Cortex of kidney (tissue), 1 donor: ENCODE measurements around the gene INPP4A.

ENCODE experiments used
- DNase-seq: peaks from one replicate; lab custom pipeline; 2025; lab: John Stamatoyannopoulos, UW

The INPP4A gene

DNA sequence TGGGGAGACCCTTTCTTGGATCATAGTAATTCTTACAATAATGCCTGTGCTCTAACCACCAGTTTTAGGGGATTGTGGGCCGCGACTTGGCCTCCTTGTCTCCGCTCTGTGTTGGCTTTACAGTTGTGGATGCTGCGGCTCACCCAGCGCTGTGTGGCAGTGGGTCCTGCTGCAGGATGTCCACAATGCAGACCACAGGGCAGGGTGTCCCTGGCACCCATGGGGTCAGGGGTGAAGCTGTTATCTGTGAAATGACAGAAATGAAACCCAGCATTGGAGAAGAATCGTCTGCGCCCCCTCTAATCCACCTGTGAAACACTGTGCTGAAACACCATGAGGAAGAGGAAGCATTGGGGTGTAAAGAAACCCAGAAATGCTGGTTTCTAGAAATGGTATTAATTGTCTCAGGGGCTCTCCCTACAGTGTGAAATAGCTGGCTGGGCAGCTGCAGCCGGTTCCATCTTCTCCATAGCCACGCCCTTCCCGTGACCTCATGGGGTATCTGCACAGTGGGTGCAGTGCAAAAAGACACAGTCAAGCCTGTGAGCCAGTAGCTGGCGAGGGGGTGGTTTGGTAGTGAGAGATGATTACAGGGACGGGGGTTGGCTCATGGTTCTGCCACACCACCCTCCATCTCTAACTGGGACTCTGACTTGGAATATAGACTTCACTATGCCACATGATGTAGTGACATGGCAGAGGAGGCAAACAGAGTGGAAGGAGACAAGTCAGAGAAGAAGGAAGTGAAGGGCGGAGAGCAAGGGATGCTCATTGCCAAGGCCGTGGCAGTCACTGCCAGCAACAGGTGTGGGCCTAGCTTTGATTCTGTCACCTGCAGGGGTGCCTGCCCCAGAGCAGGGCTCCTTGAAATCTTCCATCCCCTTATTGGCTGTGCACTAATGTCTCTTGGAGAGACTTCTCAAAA, 16.2 kb downstream of the INPP4A start:
- DNase-seq: no peak

DNA sequence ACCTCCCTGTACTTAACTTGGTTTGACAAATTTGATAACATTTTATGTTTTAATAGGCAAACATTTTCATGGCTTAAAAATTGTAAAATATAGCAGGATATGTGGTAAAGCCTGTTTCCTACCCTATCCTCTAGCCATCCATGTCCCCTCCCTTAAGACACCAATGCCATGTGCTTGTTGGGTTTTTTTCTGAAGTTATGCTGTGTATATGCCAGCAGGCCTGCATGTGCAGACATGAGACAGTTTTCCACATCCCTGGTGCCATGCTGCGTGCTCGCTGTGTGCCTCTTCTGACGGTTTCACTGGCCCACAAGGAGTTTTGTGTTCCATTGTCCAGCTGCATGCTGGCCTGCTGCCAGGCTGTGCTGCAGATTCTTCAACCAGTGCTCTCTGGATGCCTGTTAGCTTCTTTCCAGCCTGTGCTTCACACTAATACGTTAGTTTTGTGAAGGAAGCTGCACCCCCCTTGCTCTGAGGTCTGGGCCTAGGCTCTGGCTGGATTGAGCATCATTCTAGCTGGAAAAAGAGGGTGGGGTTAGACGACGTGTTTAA, 16.9 kb downstream of the INPP4A start:
- no peak for DNase-seq

DNA sequence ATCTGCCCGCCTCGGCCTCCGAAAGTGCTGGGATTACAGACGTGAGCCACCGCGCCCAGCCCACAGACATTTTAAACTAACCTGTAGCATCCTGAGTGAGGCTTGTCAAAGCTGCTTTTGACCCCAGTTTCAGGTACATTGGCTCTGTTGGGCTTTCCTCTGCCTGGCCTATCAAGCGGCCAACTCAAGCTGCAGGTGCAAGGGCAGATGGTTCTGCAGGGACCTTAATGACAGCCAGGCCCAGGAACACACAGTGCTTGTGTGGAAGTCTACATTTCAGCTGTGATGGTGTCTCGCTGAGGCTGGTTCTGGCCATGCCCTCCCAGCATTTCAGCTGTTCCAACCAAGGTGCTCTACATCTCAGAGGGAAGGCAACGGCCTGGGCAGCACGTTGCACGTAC, 18.4 kb downstream of the INPP4A start:
- no peak for DNase-seq

DNA sequence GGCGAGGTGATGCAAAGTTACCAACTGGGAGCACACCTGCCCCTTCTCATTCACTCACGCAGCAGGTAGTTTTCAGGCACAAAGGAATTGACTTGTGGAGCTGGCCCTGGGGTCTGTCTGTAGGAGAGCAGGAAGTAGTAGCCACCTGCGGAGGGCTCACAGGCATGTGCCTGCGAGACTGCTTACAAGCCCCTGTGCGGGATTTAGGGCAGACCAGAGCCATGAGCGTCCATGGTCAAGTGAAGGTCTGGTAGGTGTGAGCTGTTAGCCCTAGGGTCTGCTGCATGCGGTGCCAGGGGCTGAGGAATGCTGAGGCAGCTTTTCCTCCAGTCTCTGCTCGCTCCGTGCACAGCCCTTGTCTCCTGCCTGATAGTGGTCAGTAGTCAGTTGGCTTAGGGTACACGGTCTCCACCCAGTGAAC, 18.9 kb downstream of the INPP4A start:
- DNase-seq: no peak

DNA sequence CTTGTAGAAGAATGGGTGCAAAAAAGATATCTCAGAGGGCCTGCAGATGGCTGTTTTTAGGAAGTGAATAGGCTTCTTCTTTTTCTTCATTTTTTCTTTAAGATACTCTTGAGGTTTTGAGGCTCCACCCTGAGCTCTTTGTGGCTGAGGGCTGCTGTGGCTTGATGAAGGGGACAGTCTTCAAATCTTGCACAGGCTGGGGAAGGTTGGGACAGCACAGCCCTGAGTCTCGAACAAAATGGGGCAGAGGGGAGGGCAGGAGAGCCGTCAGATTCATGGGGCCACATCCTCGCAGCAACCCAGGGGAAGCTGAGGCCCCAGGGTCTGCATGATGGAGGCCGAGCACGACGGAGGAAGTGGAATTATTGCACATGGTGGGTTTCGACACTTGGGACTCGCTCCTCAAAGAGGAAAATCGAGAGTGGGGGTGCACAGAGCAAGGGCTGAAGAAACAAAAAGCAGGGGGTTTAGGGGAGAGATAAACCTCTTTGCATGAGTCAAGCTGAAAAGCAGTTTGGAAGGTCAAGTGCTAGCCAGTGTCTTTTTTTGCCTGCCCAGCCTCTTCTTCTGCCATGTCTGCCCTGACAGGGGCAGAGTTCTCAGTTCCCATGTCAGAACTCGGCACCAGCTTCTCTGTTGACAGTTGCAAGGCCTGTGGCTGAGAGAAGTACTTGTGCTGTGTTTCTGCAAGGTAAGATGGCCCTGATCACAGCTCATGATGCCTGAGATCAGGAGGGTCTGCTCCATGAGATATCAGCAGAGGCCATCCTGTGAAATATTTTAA, 19.5 kb downstream of the INPP4A start:
- DNase-seq: no peak

DNA sequence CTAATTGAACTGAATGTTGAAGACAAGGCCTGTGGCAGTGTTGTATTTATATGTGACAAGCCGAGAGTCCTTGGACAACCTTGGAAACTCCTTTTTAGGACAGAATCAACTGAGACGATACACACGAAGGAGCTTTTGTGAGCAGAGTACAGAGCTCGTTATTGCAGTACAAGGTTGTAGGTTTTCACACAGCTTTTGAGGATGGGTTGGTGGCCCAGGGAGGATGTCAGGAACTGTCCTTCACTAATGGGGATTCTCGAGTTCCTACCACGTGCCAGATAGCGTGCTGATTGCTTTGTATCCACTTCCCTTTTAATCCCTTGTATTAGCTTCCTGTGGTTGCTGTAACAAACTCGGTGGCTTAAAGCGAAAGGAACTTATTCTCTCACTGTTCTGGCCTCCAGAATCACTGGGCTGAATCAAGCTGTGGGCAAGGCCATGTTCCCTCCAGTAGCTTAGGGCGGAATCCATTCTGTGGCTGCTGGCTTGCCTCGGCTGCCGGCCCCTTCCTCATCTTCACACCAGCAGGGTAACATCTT, 20.2 kb downstream of the INPP4A start:
- no peak for DNase-seq

DNA sequence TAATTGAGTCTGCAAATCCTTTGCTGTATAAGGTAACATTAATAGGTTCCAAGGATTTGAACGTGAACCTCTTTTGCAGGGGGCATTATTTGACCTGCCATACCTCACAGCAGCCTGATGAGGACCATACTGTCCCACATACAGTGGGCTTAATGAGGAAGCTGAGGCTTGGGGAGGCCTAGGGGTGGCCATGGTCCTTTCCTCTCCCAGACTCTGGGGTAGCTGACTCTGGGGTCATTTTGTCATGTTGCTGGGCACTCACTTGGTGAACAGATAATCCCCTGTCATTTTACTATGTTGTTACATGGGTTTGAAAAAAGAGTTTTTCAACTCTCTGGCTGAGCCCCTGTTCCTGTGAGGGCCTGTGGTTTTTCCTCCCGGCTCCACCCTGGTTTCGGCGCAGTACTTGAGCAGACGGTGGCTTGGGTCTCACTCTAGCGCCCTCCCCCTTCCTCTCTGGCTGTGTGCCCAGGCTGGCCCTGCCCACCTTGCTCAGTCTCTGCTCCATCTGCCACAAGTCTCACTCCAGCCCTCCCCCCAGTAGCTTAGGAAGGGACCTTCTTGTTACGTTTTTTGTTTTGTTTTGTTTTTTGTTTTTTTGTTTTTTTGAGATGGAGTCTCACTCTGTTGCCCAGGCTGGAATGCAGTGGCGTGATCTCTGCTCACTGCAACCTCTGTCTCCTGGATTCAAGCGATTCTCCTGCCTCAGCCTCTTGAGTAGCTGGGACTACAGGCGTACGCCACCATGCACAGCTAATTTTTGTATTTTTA, 21.0 kb downstream of the INPP4A start:
- DNase-seq: no peak

DNA sequence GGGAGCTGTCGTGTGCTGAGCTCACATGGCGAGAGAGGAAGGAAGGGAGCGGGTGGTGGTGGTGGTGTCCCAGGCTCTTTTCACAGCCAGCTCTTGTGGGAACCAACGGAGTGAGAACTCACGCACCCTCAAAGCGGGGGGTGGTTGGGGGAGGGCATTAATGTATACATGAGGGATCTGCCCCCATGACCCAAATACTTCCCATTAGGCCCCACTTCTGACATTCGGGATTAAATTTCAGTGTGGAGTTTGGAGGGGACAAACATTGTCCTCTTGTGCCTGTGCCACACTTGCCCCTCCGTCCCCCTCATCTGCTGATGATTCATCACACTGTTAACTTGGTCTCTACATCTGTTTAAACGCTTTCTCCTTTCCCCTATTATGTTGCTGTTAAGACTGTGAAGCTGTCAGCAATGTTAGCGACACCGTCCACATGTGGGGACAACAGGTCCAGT, 22.5 kb downstream of the INPP4A start:
- no peak for DNase-seq

DNA sequence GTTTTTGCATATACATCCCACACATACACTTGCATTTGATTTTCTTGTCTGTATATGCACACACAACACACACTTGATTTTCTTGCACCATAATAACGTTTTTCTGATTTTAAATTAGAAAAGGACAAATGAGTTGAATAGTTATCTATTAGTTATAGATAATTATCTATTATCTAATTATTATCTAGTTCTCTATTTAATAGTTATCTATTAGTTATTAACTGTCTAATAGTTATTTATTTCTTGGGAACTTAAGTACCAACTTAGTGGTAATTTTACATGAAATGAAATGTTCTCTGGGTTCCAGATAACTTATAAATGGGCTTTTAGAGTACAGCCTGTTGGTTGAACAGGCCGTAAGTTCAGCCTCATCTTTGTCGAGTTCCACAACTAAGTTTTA, 23.0 kb downstream of the INPP4A start:
- DNase-seq: no peak

DNA sequence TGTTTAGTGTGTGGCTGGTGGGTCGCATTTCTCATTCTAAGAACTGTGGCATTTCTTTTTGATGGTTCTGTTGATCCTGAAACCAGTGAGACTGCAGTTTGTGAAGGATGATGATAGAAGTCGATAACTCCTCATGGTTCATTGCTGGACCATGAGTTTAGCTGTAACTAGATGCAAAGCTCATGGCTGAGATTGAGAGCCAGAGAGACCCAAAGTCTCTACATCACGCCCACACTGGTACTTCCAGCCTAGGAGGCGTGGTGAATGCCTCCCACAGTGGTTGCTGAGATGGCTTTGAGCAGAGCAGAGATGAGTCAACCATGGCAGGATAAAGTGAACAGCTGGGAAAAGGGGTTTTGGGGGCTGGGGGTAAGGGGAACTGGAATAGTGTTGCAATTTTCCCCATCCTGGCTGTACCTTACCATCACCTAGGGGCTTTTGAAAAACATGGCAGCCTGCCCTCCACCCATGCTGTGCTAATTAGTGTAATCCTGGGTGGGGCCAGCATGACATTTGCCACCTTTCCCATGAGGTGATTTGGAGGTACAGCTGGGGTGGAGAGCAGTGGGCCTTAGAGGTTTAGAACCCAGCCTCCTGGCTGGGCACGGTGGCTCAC, 24.1 kb downstream of the INPP4A start:
- DNase-seq: no peak

DNA sequence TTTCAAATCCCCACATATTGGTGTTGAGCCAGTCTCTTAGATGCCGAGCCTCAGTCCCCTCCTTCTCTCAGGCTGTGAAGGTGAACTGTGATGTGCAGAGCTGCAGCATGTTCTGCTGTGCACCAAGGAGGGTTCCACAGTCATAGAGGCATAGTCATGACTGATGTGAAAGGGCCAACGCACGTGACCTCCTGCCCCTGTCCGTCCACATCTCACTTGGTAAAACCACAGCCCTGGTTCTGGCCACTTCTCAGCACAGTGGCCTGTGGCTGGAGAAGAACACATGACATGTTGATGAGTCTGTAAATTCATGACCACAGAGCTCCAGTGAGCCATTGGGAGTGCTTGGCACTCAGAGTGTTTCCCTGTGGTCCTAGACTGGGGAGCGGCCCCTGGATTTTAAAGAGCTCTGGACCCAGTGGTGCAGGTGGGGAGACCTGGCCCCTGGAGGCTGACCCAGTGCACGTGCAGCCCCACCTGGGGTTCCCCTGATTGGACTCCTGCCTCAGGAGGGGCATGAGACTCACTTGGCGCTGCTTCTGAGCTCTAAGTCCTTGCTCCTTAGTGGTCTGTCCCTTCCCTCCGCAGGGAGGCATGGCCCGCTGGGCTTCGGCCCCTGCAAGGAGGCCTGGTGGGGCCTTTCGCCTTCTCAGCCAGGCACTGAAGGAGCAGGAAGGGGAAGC, 25.3 kb downstream of the INPP4A start:
- DNase-seq: no peak

DNA sequence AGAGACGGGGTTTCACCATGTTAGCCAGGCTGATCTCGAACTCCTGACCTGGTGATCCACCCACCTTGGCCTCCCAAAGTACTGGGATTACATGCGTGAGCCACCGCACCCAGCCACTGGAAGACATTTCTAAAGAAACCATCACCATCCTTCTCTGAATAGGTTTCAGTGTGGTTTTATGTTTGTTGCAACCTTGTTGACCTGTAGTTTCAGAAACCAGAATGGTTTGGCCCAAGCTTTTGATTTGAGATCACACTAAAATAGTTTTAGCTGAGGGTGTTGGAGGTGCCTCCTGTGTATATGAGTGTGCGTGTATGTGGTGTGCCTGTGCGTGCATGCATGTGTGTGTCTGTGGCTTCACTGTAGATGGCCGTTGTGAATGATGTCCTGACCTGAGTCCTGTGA, 26.2 kb downstream of the INPP4A start:
- DNase-seq: no peak

DNA sequence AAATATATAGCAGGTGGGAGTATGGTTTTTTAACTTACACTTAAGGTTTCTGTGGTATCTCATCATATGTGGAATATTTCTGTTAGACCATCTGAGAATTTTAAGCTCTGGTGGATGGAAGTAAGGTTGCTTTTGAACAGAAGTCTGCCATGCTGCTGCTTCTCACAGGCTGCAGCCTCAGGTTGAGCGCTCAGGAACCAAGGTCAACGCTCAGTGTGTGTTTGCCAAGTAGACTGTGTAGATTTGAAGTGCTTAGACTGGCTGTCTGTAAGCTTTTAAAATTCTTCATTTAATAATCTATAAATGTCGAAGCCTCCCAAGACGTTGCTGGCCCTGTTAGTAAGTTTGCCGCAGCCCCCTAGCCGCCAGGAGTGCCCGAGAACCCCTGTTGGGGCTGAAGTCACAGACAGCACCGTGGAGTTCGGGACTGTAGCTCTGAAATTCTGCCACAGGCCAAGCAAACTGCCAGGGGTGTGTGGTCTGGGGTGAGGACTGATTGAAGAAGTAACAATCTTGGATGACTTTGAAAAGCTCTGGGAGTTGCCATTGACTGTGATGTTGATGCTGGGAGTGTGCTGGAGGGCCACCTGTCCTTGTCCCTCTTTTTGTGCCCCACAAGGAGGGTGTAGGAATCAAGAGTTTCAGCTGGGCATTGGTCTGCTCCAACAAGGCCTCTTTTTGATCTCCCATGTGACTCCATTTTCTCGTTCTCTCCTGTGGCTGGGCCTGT, 26.9 kb downstream of the INPP4A start:
- no peak for DNase-seq

DNA sequence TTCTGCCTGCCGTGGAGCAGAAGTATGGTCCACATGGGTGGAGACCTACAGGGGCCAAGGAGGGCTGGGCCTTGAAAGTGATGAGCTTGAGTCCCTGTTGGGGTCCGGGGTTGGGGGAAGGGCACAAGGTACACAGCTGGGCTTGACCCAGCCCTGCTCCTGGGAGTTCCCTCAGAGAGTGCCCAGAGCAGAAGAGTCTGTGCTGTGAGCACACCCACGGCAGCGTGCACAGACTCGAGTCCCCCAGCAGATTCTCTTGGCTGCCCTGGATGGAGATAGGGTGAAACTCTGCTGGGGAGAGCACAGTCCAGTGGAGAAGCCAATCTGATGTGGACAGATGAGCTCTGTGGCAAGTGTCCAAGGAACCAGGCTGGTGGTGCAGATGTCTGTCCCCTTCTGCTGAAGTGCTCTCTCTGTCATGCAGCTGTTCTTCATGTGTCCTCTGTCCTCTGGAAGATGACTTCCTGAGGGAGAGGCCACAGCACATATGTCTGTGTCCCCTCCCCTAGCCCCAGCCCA, 27.5 kb downstream of the INPP4A start:
- no peak for DNase-seq

DNA sequence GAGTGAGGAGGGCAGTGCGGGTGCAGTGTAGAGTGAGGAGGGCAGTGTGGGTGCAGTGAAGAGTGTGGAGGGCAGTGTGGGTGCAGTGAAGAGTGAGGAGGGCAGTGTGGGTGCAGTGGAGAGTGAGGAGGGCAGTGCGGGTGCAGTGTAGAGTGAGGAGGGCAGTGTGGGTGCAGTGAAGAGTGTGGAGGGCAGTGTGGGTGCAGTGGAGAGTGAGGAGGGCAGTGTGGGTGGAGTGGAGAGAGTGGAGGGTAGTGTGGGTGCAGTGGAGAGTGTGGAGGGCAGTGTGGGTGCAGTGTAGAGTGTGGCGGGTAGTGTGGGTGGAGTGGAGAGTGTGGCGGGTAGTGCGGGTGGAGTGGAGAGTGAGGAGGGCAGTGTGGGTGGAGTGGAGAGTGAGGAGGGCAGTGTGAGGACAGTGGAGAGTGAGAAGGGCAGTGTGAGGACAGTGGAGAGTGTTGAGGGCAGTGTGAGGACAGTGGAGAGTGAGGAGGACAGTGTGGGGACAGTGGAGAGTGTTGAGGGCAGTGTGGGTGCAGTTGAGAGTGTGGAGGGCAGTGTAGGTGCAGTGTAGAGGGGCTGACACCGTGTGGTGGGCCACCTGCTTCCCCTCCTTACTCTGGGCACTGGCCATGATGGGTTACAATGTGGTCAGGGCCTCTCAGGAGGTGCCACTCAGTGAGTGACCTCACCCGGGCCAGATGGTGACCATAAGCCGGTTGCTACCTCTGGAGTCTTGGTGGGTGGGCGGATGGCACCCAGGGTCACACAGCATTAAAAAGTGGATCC, 28.5 kb downstream of the INPP4A start:
- no peak for DNase-seq

DNA sequence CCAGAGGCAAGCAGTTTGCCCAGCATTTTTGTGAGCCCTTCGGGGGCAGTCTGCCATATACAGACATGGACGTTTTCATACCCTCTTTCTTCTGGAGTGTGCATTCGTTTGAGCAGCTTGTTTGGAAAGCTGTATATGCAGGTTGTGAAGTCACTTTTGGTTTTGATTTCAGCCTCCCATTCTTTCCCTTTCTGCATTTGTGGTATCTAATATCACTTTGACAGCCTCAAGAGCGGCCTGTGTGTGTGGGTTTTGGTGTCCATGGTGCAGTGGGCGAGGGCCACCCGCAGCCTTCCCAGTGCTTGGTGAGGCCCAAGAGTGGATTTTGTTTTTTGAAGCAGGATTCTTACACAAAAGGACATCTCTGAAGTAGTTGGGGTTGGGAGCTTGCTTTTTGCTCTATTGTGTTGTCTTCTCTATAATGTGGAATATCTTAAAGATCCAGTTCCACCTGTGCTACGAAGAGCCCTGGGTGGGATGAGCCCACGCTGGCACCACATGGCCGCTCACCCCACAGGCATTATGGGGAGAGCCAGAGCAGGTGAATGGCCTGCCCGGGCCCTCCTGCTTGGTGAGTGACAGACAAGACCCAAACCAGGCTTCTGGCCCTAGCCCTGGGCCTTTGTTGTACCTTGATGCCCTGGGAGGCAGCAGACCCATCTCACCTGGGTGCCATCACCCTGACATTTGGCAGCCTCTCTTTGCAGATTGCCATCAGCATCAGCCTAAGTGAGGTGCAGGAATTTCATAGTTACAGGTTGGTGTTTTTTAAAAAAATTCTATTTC, 29.5 kb downstream of the INPP4A start:
- DNase-seq: no peak

DNA sequence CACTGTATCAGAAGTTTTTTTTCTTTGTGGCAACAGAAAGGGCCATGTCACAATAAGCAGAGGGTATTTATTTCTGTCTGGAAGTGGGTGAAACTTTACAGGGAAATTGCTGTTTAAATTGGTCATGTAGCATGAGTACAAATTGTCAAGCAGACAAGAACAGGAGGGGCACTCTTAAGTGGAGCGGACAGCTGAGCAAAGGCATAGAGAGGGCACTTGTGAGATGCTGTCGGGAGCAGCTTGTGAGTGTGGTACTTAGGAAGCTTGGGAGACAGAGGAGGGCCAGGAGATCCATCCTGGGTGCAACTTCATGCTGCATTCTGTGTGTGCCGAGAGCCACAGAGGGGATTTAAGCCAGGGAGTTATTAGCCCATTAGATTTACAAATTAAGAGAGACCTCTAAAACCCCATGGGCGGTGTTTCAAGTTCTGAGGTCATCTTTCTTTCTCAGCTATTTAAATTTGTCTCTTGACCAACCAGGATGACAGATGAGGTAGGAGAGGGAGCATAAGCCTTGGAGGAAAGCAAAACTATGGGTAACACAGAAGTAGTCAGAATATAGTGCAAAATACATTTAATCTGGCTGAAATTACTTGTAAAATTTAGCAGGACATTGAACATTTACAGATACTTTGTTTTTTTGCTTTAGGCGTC, 30.4 kb downstream of the INPP4A start:
- DNase-seq: no peak
